Measurements from ENCODE around the gene NKTR. TPM values are rescaled to one million over a fixed set of nuclear protein-coding genes. Genes with fewer than 3 reads are reported as not detected.

The NKTR gene
- total and polyA plus RNA-seq, 2 of the 13 experiments (the other 11 are each of a cell fraction or from before 2014, with no cell fraction given), result 41.3 to 59.6 TPM

GRCh38 chr3:42588625-42589024, 11.9 kb upstream of the NKTR start:
- Histone ChIP-seq H2AFZ (ENCODE audit: low read length) (no peak overlapping the region), H3K4me3 (replicated peaks in 1 of 3; ENCODE audit: insufficient read depth in 1 of 3, low read depth in 2 of 3, low read length in 3 of 3) (no peak overlapping the region), H4K20me1 (ENCODE audit: insufficient read depth, low read length) (no peaks in the 10 kb centered on the region), H3K36me3 (replicated peaks in 1 of 2; ENCODE audit: control insufficient read depth in 1 of 2, insufficient read depth in 2 of 2, low read length in 2 of 2) (peaks cover 0 to 3% of the 10 kb centered on the region in 2 experiments; a peak in 2 of 5 replicates), H3K9me3 (ENCODE audit: low read length) (no peaks in the 10 kb centered on the region), H3K9ac (ENCODE audit: insufficient read depth, low read depth, low read length) (no peak overlapping the region), H3K27me3 (ENCODE audit: control insufficient read depth in 1 of 2, insufficient read depth in 2 of 2, low read length in 2 of 2) (no peaks in the 10 kb centered on the region; a peak in 1 of 5 replicates), H3K27ac (ENCODE audit: extremely low read length, insufficient read depth, low read length) (no peak overlapping the region), H3K4me1 (ENCODE audit: insufficient read depth, low read length) (peaks cover 29% of the 10 kb centered on the region), H3K4me2 (ENCODE audit: low read depth, low read length) (no peak overlapping the region), H3K79me2 (ENCODE audit: insufficient read depth, low read length) (peaks cover 22% of the 10 kb centered on the region)
- no peak for TF ChIP-seq MEIS2 (CRISPR knock-in tag; IDR thresholded peaks at IDR 0.05)
- TF ChIP-seq KDM5B (CRISPR knock-in tag; IDR thresholded peaks at IDR 0.05; ENCODE audit: borderline replicate concordance), result no peak
- TF ChIP-seq SPEN (CRISPR knock-in tag; IDR thresholded peaks at IDR 0.05; ENCODE audit: low read depth), result no peak
- no peak for TF ChIP-seq ZSCAN9 (CRISPR knock-in tag; IDR thresholded peaks at IDR 0.05; ENCODE audit: borderline replicate concordance)
- no peak for TF ChIP-seq ZFP90 (CRISPR knock-in tag; IDR thresholded peaks at IDR 0.05; ENCODE audit: borderline replicate concordance)
- TF ChIP-seq ZNF33B (CRISPR knock-in tag; IDR thresholded peaks at IDR 0.05), result no peak
- TF ChIP-seq MXD1 (CRISPR knock-in tag; IDR thresholded peaks at IDR 0.05), result no peak
- TF ChIP-seq RBAK (CRISPR knock-in tag; IDR thresholded peaks at IDR 0.05), result no peak
- TF ChIP-seq SMYD3 (CRISPR knock-in tag; IDR thresholded peaks at IDR 0.05), result no peak
- no peak for TF ChIP-seq ZNF136 (CRISPR knock-in tag; IDR thresholded peaks at IDR 0.05; ENCODE audit: low read depth)
- no peak for TF ChIP-seq DNMT1 (CRISPR knock-in tag; IDR thresholded peaks at IDR 0.05)
- no peak for TF ChIP-seq IRF1 (CRISPR knock-in tag; IDR thresholded peaks at IDR 0.05; ENCODE audit: low read depth)
- DNase-seq (ENCODE audit: low spot score), result no peak
- CTCF ChIA-PET (ENCODE audit: low intra/inter-chr PET ratio, low total read pairs), result no interaction called here
- 85% methylated on average over 5 of the region's 5 CpGs for WGBS (ENCODE audit: low lambda C conversion rate)
- no peak for FAIRE-seq
- intact Hi-C loops (cut with micrococcal nuclease; ENCODE audit: unreplicated experiment), result no loop called here
- in situ Hi-C loops (cut with HindIII; ENCODE audit: extremely low pct_ligation_motif_present, low pct_unique_long_range_greater_than_20kb), result no loop called here
- POLR2A ChIA-PET, result no interaction called here
- BruUV-seq (replicated peaks), result no TSS peak
- ATAC-seq, result no peak
